WTC11 (cell line): ENCODE measurements around the gene MCRS1. TPM values are rescaled to one million over a fixed set of nuclear protein-coding genes. Genes with fewer than 3 reads are reported as not detected.

Experiments used
- ATAC-seq: fragments of 200-7000 bp; cut with Tn5 transposase; 2 replicates; pipeline ENCODE4 v1.10.0; 2021; ENCODE audit warnings: mild to moderate bottlenecking, moderate library complexity
- CTCF ChIA-PET: fragments of 300-600 bp; sonication (Branson Sonifier 250); formaldehyde crosslinking; loops from one replicate; lab custom pipeline; 2021; ENCODE audit warnings: antibody characterized with exemption; lab: Charles Lee
- POLR2A ChIA-PET: fragments of 350-600 bp; sonication (Branson Sonifier 250); formaldehyde crosslinking; loops from one replicate; lab custom pipeline; 2021; ENCODE audit warnings: antibody characterized with exemption; lab: Charles Lee
- DNase-seq: peaks from one replicate; pipeline ENCODE4 v3.0.0; 2021; ENCODE audit warnings: low spot score
- H3K27ac Mint-ChIP-seq: 2 replicates; pipeline ENCODE4 v1.8.0; 2021; ENCODE audit warnings: mixed read lengths
- H3K27me3 Mint-ChIP-seq: 2 replicates; pipeline ENCODE4 v1.8.0; 2021; ENCODE audit warnings: low read depth, mild to moderate bottlenecking, moderate library complexity, mixed read lengths
- H3K36me3 Mint-ChIP-seq: 2 replicates; pipeline ENCODE4 v1.8.0; 2021; ENCODE audit warnings: mixed read lengths
- H3K4me1 Mint-ChIP-seq: 2 replicates; pipeline ENCODE4 v1.8.0; 2022; ENCODE audit warnings: mixed read lengths
- H3K4me3 Mint-ChIP-seq: 2 replicates; pipeline ENCODE4 v1.8.0; 2021; ENCODE audit warnings: mild to moderate bottlenecking, moderate library complexity, mixed read lengths
- H3K9me3 Mint-ChIP-seq: 2 replicates; pipeline ENCODE4 v1.8.0; 2021; ENCODE audit warnings: mixed read lengths
- AR ChIP-seq: fragments of 250-450 bp; sonication (Bioruptor Pico); IDR thresholded peaks from 2 replicates; pipeline ENCODE4 v1.9.0; 2021; ENCODE audit warnings: mild to moderate bottlenecking
- ATF6 ChIP-seq: sonication (generic); formaldehyde crosslinking; IDR thresholded peaks from 2 replicates; pipeline ENCODE4 v1.8.1; 2023; ENCODE audit warnings: mild to moderate bottlenecking, missing genetic modification reagents
- E2F1 ChIP-seq: sonication (generic); formaldehyde crosslinking; IDR thresholded peaks from 2 replicates; pipeline ENCODE4 v1.8.0; 2022; ENCODE audit warnings: mild to moderate bottlenecking, missing genetic modification reagents
- E2F5 ChIP-seq: sonication (generic); formaldehyde crosslinking; IDR thresholded peaks from 2 replicates; pipeline ENCODE4 v1.8.1; 2022; ENCODE audit warnings: mild to moderate bottlenecking, moderate library complexity, missing genetic modification reagents
- FOXP4 ChIP-seq: sonication (generic); formaldehyde crosslinking; IDR thresholded peaks from 2 replicates; pipeline ENCODE4 v1.8.0; 2022; ENCODE audit warnings: mild to moderate bottlenecking, missing genetic modification reagents
- MLX ChIP-seq: sonication (generic); formaldehyde crosslinking; IDR thresholded peaks from 2 replicates; pipeline ENCODE4 v1.8.1; 2023; ENCODE audit warnings: mild to moderate bottlenecking, missing genetic modification reagents, moderate library complexity
- PREB ChIP-seq: sonication (generic); formaldehyde crosslinking; IDR thresholded peaks from 2 replicates; pipeline ENCODE4 v1.8.1; 2022; ENCODE audit warnings: mild to moderate bottlenecking, missing genetic modification reagents, moderate library complexity, borderline replicate concordance
- SMAD4 ChIP-seq: sonication (generic); formaldehyde crosslinking; IDR thresholded peaks from 2 replicates; pipeline ENCODE4 v1.8.0; 2022; ENCODE audit warnings: mild to moderate bottlenecking, missing genetic modification reagents
- TEAD1 ChIP-seq: sonication (generic); formaldehyde crosslinking; IDR thresholded peaks from 2 replicates; pipeline ENCODE4 v1.8.0; 2022; ENCODE audit warnings: mild to moderate bottlenecking, missing genetic modification reagents
- USF2 ChIP-seq: sonication (generic); formaldehyde crosslinking; IDR thresholded peaks from 2 replicates; pipeline ENCODE4 v1.8.1; 2023; ENCODE audit warnings: mild to moderate bottlenecking, missing genetic modification reagents, moderate library complexity
- ZMAT4 ChIP-seq: fragments of 250-450 bp; sonication (Bioruptor Pico); IDR thresholded peaks from 2 replicates; pipeline ENCODE4 v1.9.0; 2021; ENCODE audit warnings: mild to moderate bottlenecking
- ZSCAN18 ChIP-seq: fragments of 250-450 bp; sonication (Bioruptor Pico); IDR thresholded peaks from 2 replicates; pipeline ENCODE4 v2.1.2; 2022; ENCODE audit warnings: mild to moderate bottlenecking, moderate library complexity
- total RNA-seq: library from RNA; stranded (reverse); gene quantifications from 3 replicates; pipeline ENCODE4 v1.2.3, GENCODE V29; 2021

Gene MCRS1
- total RNA-seq, 1 experiment from 2014 or later: 105 TPM

- H3K4me1 Mint-ChIP-seq: peaks cover 8% of the 10 kb centered on the region
- CTCF ChIA-PET: interaction anchor here (1.0 to 5.9 kb wide), 3 partner anchors 26 to 231 kb away, joined by 4 to 99 read pairs (median 5); no protein-coding TSS in a partner anchor
- no peak for TF ChIP-seq MLX (CRISPR knock-in tag)
- TF ChIP-seq SMAD4 (CRISPR knock-in tag): no peak
- TF ChIP-seq ZSCAN18 (CRISPR knock-in tag): no peak
- no peak for TF ChIP-seq PREB (CRISPR knock-in tag)
- TF ChIP-seq E2F5 (CRISPR knock-in tag): no peak
- no peak for TF ChIP-seq ZMAT4 (CRISPR knock-in tag)
- no peak for TF ChIP-seq AR (CRISPR knock-in tag)
- no peak for TF ChIP-seq USF2 (CRISPR knock-in tag)
- TF ChIP-seq E2F1 (CRISPR knock-in tag): no peak
- TF ChIP-seq TEAD1 (CRISPR knock-in tag): no peak
- TF ChIP-seq FOXP4 (CRISPR knock-in tag): no peak
- no peak for TF ChIP-seq ATF6 (CRISPR knock-in tag)
- TF ChIP-seq, all 79 proteins: peak for 0
- Mint-ChIP-seq H3K4me3 (no peak overlapping the region), H3K36me3 (peaks cover 12% of the 10 kb centered on the region; the same call in 1 of the 2 replicates), H3K27ac (no peak overlapping the region), H3K9me3 (no peaks in the 10 kb centered on the region), H3K27me3 (no peaks in the 10 kb centered on the region)
- POLR2A ChIA-PET: no interaction called here
- no peak for DNase-seq
- ATAC-seq: no peak
These were observed 10.7 kb upstream of the MCRS1 start for GRCh38 chr12:49578471-49579112.
